Liver (tissue), 3 donors: ENCODE data around the gene EPHB2.

ENCODE experiments used
- CTCF ChIP-seq: fragments of 150-350 bp; IDR thresholded peaks from 2 replicates; pipeline ENCODE4 v1.5.1; 2017; ENCODE audit warnings: improper control_type of control experiment, low read depth, low read length; ENCODE audit not compliant: missing input control
- GABPA ChIP-seq, 2 donors: IDR thresholded peaks in 1 of 2; conservative IDR thresholded peaks in 1 of 2; 2 replicates each; pipeline ENCODE4 v1.6.1; 2016; ENCODE audit warnings: antibody characterized with exemption in 2 of 2, mild to moderate bottlenecking in 1 of 2, moderate library complexity in 1 of 2
- NR2F2 ChIP-seq: IDR thresholded peaks from 2 replicates; pipeline ENCODE4 v1.6.1; 2016; ENCODE audit warnings: antibody characterized with exemption
- RAD21 ChIP-seq, 2 donors: IDR thresholded peaks; 2 replicates each; pipeline ENCODE4 v1.6.1; 2016; ENCODE audit warnings: antibody characterized with exemption in 2 of 2, mild to moderate bottlenecking in 2 of 2
- SP1 ChIP-seq: IDR thresholded peaks from 2 replicates; pipeline ENCODE4 v1.6.1; 2018; ENCODE audit warnings: antibody characterized with exemption, mild to moderate bottlenecking
- TAF1 ChIP-seq: conservative IDR thresholded peaks from 2 replicates; pipeline ENCODE4 v1.6.1; 2016; ENCODE audit warnings: antibody characterized with exemption, mild to moderate bottlenecking
- YY1 ChIP-seq: IDR thresholded peaks from 2 replicates; pipeline ENCODE4 v1.6.1; 2016; ENCODE audit warnings: antibody characterized with exemption, mild to moderate bottlenecking
- ZBTB33 ChIP-seq: IDR thresholded peaks from 2 replicates; pipeline ENCODE4 v1.6.1; 2016; ENCODE audit warnings: antibody characterized with exemption
- TF ChIP-seq, protein P1 (sequence below): IDR thresholded peaks from 2 replicates; pipeline ENCODE4 v1.6.1; 2016; ENCODE audit warnings: antibody characterized with exemption
- TF ChIP-seq, protein P2 (sequence below): IDR thresholded peaks from 2 replicates; pipeline ENCODE4 v1.6.1; 2016; ENCODE audit warnings: antibody characterized with exemption, mild to moderate bottlenecking
- TF ChIP-seq, protein P3 (sequence below): IDR thresholded peaks from 2 replicates; pipeline ENCODE4 v1.6.1; 2016; ENCODE audit warnings: antibody characterized with exemption
- donor health status: healthy.
- donor health status: healthy.

- TF ChIP-seq, protein P1, sequence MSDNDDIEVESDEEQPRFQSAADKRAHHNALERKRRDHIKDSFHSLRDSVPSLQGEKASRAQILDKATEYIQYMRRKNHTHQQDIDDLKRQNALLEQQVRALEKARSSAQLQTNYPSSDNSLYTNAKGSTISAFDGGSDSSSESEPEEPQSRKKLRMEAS = no peak
- TF ChIP-seq ZBTB33 (no peak), RAD21 (IDR thresholded peaks at IDR 0.05) (no peak), CTCF (no peak), TAF1 (no peak), YY1 (no peak), SP1 (no peak), GABPA (IDR thresholded peaks at IDR 0.05 in 1 of 2, conservative IDR thresholded peaks at IDR 0.05 in 1 of 2) (no peak), NR2F2 (no peak)
- TF ChIP-seq, protein P2, sequence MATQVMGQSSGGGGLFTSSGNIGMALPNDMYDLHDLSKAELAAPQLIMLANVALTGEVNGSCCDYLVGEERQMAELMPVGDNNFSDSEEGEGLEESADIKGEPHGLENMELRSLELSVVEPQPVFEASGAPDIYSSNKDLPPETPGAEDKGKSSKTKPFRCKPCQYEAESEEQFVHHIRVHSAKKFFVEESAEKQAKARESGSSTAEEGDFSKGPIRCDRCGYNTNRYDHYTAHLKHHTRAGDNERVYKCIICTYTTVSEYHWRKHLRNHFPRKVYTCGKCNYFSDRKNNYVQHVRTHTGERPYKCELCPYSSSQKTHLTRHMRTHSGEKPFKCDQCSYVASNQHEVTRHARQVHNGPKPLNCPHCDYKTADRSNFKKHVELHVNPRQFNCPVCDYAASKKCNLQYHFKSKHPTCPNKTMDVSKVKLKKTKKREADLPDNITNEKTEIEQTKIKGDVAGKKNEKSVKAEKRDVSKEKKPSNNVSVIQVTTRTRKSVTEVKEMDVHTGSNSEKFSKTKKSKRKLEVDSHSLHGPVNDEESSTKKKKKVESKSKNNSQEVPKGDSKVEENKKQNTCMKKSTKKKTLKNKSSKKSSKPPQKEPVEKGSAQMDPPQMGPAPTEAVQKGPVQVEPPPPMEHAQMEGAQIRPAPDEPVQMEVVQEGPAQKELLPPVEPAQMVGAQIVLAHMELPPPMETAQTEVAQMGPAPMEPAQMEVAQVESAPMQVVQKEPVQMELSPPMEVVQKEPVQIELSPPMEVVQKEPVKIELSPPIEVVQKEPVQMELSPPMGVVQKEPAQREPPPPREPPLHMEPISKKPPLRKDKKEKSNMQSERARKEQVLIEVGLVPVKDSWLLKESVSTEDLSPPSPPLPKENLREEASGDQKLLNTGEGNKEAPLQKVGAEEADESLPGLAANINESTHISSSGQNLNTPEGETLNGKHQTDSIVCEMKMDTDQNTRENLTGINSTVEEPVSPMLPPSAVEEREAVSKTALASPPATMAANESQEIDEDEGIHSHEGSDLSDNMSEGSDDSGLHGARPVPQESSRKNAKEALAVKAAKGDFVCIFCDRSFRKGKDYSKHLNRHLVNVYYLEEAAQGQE = no peak
- TF ChIP-seq, protein P3, sequence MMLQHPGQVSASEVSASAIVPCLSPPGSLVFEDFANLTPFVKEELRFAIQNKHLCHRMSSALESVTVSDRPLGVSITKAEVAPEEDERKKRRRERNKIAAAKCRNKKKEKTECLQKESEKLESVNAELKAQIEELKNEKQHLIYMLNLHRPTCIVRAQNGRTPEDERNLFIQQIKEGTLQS = no peak
These were observed 18.7 kb downstream of the EPHB2 start for GRCh38 chr1:22729400-22729773.
